Natural killer cell (primary cell): ENCODE results near the gene ADH1C. TPM values are rescaled to one million over a fixed set of nuclear protein-coding genes. Genes with fewer than 3 reads are reported as not detected.

ENCODE experiments used
- ATAC-seq, 3 donors: fragments of 150-1000 bp in 2 of 3; fragments of 200-7000 bp in 1 of 3; cut with Tn5 transposase; 1 replicate in 1 of 3; 2 replicates in 2 of 3; pipeline ENCODE4 v1.10.0; 2021; ENCODE audit warnings: mild to moderate bottlenecking in 2 of 3, moderate library complexity in 2 of 3
- DNase-seq, 2 donors: peaks; one replicate each; pipeline versions ENCODE4 v3.0.0 to v3.0.0-alpha.2; 2013 to 2021; ENCODE audit warnings: mixed read lengths in 1 of 2
- H3K27ac ChIP-seq: one replicate; pipeline ENCODE4 v1.5.1; 2013; ENCODE audit warnings: mild to moderate bottlenecking, low read length
- H3K27me3 ChIP-seq: one replicate; pipeline ENCODE4 v1.6.1; 2013; ENCODE audit warnings: low read length; ENCODE audit not compliant: control insufficient read depth, insufficient read depth
- H3K36me3 ChIP-seq: one replicate; pipeline ENCODE4 v1.6.1; 2013; ENCODE audit warnings: low read length; ENCODE audit not compliant: control insufficient read depth, insufficient read depth
- H3K4me1 ChIP-seq: one replicate; pipeline ENCODE4 v1.6.1; 2013; ENCODE audit warnings: low read length; ENCODE audit not compliant: control insufficient read depth, insufficient read depth
- H3K4me3 ChIP-seq: one replicate; pipeline ENCODE4 v1.5.1; 2013; ENCODE audit warnings: low read length
- H3K9me3 ChIP-seq: one replicate; pipeline ENCODE4 v1.6.1; 2013; ENCODE audit warnings: low read length; ENCODE audit not compliant: control insufficient read depth, insufficient read depth
- H3K27ac Mint-ChIP-seq, 2 donors: one replicate each; pipeline ENCODE4 v1.8.0; 2022; ENCODE audit warnings: mild to moderate bottlenecking in 2 of 2, mixed read lengths in 2 of 2, moderate library complexity in 1 of 2
- H3K27me3 Mint-ChIP-seq, 2 donors: one replicate each; pipeline ENCODE4 v1.8.0; 2022; ENCODE audit warnings: low read depth in 2 of 2, mixed read lengths in 2 of 2
- H3K36me3 Mint-ChIP-seq: one replicate; pipeline ENCODE4 v1.8.0; 2022; ENCODE audit warnings: mixed read lengths
- H3K4me1 Mint-ChIP-seq, 2 donors: one replicate each; pipeline ENCODE4 v1.8.0; 2022; ENCODE audit warnings: mixed read lengths in 2 of 2
- H3K4me3 Mint-ChIP-seq: one replicate; pipeline ENCODE4 v1.8.0; 2022; ENCODE audit warnings: mild to moderate bottlenecking, moderate library complexity, mixed read lengths
- H3K9me3 Mint-ChIP-seq, 2 donors: one replicate each; pipeline ENCODE4 v1.8.0; 2022; ENCODE audit warnings: mixed read lengths in 2 of 2
- WGBS: methylation state at CpG from one replicate; pipeline ENCODE4 v1.1.7; 2013; ENCODE audit warnings: missing lambda C conversion rate; ENCODE audit not compliant: insufficient coverage; 5-methylcytosine and 5-hydroxymethylcytosine counted together
- intact Hi-C: fragments of 100-400 bp; cut with micrococcal nuclease; formaldehyde crosslinking; loops from one replicate; pipeline ENCODE4 v1.14.2; 2022
- total RNA-seq, 4 donors: library from RNA; stranded (reverse); fragments of 120-200 nt in 1 of 4; gene quantifications; one replicate each; pipeline versions ENCODE4 v1.2.3 to v1.2.4, GENCODE V29; 2013 to 2022
- TF ChIP-seq, protein P1 (sequence below): fragments of 200-600 bp; IDR thresholded peaks from one replicate; pipeline ENCODE4 v1.8.0; 2022; ENCODE audit warnings: antibody characterized with exemption

The ADH1C gene
- total RNA-seq, 3 donors from 2014 or later (not counting 1 experiment from before 2014, with no cell fraction given) = not detected

DNA sequence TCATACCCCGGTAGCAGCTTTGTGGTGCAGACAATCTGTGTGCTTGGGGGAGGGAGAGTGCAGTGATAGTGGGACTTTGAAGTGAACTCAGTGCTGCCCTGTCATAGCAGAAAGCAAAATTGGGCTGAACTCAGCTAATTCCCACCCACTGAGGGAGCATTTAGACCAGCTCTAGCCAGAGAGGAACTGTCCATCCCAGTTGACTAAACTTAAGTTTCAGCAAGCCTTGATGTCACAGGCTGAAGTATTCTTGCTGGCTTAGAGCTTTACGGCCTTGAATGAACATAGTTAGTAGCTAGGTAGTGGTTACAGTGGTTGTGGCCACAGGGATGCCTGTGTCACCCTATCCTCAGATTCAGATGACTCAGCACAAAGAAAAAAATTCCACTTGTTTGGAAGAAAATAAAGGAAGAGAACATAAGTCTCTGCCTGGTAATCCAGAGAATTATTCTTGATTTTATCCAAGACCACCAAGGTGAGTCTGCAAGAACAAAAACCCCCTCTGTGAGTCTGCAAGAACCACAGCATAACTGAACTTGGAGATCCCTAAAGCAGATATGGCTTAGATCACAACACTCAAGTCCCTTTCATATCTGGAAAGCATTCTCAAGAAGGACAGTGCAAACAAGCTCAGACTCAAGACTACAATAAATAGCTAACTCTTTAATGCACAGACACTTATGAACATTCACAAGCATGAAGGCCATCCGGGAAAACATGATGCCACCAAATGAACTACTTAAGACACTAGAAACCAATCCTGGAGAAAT, 43.2 kb upstream of the ADH1C start:
- no peaks in the 10 kb centered on the region for H3K27me3 ChIP-seq
- H3K4me3 ChIP-seq = no peak overlapping the region
- no peak overlapping the region for H3K27ac Mint-ChIP-seq
- H3K4me1 Mint-ChIP-seq = no peaks in the 10 kb centered on the region
- H3K27me3 Mint-ChIP-seq = peaks cover 4 to 25% of the 10 kb centered on the region in 2 donors
- no peak overlapping the region for H3K27ac ChIP-seq
- no peaks in the 10 kb centered on the region for H3K9me3 ChIP-seq
- no peaks in the 10 kb centered on the region for H3K36me3 Mint-ChIP-seq
- no peaks in the 10 kb centered on the region for H3K9me3 Mint-ChIP-seq
- no peak for ATAC-seq
- WGBS = 90% methylated on average over 3 of the region's 3 CpGs
- DNase-seq = no peak
- H3K4me1 ChIP-seq = no peaks in the 10 kb centered on the region
- H3K36me3 ChIP-seq = no peaks in the 10 kb centered on the region
- TF ChIP-seq, protein P1, sequence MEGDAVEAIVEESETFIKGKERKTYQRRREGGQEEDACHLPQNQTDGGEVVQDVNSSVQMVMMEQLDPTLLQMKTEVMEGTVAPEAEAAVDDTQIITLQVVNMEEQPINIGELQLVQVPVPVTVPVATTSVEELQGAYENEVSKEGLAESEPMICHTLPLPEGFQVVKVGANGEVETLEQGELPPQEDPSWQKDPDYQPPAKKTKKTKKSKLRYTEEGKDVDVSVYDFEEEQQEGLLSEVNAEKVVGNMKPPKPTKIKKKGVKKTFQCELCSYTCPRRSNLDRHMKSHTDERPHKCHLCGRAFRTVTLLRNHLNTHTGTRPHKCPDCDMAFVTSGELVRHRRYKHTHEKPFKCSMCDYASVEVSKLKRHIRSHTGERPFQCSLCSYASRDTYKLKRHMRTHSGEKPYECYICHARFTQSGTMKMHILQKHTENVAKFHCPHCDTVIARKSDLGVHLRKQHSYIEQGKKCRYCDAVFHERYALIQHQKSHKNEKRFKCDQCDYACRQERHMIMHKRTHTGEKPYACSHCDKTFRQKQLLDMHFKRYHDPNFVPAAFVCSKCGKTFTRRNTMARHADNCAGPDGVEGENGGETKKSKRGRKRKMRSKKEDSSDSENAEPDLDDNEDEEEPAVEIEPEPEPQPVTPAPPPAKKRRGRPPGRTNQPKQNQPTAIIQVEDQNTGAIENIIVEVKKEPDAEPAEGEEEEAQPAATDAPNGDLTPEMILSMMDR = no peak
- intact Hi-C loops = no loop called here
- no peak overlapping the region for H3K4me3 Mint-ChIP-seq

DNA sequence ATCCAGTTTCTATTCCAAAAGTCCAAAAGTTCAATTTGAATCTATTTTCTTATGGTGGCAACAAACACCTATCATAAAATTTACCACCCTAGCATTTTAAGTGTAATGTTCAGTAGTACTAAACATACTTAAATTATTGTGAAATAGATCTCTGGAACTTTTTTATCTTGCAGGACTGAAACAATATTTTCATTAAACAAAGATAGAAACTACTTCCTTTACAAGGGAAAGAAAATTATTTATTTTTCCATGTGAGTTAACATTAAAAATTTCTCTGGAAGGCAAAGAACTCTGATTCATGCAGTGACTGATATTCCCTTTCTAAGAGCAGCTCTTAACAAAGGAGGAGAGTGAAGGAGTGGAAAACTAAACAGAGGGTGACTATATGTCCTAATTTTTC, 42.4 kb upstream of the ADH1C start:
- no peak overlapping the region for H3K4me3 ChIP-seq
- Mint-ChIP-seq H3K27me3 (peaks cover 4 to 25% of the 10 kb centered on the region in 2 donors), H3K36me3 (no peaks in the 10 kb centered on the region), H3K4me3 (no peak overlapping the region), H3K9me3 (no peaks in the 10 kb centered on the region), H3K27ac (no peak overlapping the region), H3K4me1 (no peaks in the 10 kb centered on the region)
- no peaks in the 10 kb centered on the region for H3K4me1 ChIP-seq
- TF ChIP-seq, protein P1 = no peak
- H3K27ac ChIP-seq = no peak overlapping the region
- H3K36me3 ChIP-seq = no peaks in the 10 kb centered on the region
- DNase-seq (no peak), ATAC-seq (no peak)
- H3K27me3 ChIP-seq = no peaks in the 10 kb centered on the region
- intact Hi-C loops = no loop called here
- H3K9me3 ChIP-seq = no peaks in the 10 kb centered on the region

DNA sequence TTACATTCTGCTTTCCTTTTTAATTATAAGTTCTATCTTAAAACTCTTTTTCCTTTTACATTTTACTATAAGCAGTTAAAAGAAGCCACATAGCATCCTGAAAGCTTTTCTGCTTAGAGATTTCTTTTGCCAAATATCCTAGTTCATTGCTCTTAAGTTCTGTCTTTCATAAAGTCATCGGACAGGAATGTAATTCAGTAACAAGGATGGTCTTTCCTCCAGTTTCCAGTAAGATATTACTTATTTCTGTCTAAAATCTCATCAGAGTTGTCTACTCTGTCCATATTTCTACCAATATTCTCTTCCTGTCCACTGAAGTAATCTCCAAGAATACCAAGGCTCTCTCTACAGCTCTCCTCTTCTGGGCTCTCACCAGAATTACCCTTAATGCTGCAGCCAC, 37.5 kb upstream of the ADH1C start:
- Histone ChIP-seq H3K36me3 (no peaks in the 10 kb centered on the region), H3K4me1 (no peaks in the 10 kb centered on the region), H3K27ac (no peak overlapping the region), H3K9me3 (no peaks in the 10 kb centered on the region), H3K4me3 (no peak overlapping the region), H3K27me3 (no peaks in the 10 kb centered on the region)
- TF ChIP-seq, protein P1 = no peak
- intact Hi-C loops = no loop called here
- no peaks in the 10 kb centered on the region for H3K4me1 Mint-ChIP-seq
- WGBS = 100% methylated on average over 1 of the region's 1 CpG
- no peak for DNase-seq
- no peak overlapping the region for H3K27ac Mint-ChIP-seq
- ATAC-seq = no peak
- no peaks in the 10 kb centered on the region for H3K36me3 Mint-ChIP-seq
- H3K27me3 Mint-ChIP-seq = peaks cover 4 to 20% of the 10 kb centered on the region in 2 donors
- no peak overlapping the region for H3K4me3 Mint-ChIP-seq
- no peaks in the 10 kb centered on the region for H3K9me3 Mint-ChIP-seq

DNA sequence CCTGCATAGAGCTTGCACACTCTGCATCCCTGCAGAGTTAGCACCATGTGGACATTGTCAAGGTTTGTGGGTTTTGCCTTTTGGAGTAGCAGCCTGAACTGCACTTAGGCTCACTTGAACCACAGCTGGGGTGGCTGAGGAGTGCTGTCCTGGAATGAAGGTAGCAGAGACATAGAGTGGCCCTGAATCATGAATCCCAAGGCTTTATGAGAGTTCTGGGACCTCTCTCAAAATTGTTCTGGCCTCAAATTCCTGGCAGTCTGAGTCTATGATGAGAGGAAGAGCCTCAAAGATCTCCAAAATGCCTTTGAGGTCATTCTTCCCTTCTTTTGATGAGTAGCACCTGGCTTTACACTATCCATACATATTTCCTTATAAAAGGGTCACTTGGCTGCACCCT, 37.1 kb upstream of the ADH1C start:
- Histone ChIP-seq H3K9me3 (no peaks in the 10 kb centered on the region), H3K4me3 (no peak overlapping the region), H3K27ac (no peak overlapping the region), H3K36me3 (no peaks in the 10 kb centered on the region), H3K27me3 (no peaks in the 10 kb centered on the region), H3K4me1 (no peaks in the 10 kb centered on the region)
- DNase-seq = no peak
- Mint-ChIP-seq H3K36me3 (no peaks in the 10 kb centered on the region), H3K9me3 (no peaks in the 10 kb centered on the region), H3K4me1 (no peaks in the 10 kb centered on the region), H3K27me3 (peaks cover 4 to 20% of the 10 kb centered on the region in 2 donors), H3K27ac (no peak overlapping the region), H3K4me3 (no peak overlapping the region)
- intact Hi-C loops = no loop called here
- no peak for ATAC-seq
- TF ChIP-seq, protein P1 = no peak
